ENCODE data around the gene PRRG1.
"Not testable (repeated sequence)": the region's sequence is repeated elsewhere in the genome, so short reads cannot be mapped to it uniquely, and the experiment has no call there.

PRRG1 gene

GRCh38 chrX:37378404-37378803, 29.2 kb downstream of the PRRG1 start:
- peak; percentile 4 for DNase-seq (ENCODE audit: low read depth, low spot score)

GRCh38 chrX:37378830-37379229, 29.7 kb downstream of the PRRG1 start:
- DNase-seq (ENCODE audit: low read depth, low spot score) = no peak

DNA sequence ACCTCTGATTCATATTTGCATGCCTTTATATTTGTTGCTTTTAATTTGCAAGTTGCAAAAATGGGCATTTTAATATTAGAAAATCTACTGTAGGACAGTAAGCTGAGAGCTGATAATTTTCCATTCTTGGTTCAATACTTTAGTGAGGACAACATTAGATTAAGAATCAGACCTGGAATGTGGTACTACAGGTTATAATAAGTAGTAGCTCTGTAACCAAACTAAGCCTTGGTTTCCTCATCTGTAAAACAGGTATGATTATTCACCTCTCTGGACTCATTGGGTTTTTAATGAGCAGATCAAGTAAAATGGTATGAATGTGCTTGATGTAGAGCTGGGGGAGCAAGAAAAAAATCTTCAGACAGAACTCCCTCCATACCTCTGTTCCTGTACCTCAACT, 31.1 kb downstream of the PRRG1 start:
- no peak for DNase-seq (ENCODE audit: low read depth, low spot score)

DNA sequence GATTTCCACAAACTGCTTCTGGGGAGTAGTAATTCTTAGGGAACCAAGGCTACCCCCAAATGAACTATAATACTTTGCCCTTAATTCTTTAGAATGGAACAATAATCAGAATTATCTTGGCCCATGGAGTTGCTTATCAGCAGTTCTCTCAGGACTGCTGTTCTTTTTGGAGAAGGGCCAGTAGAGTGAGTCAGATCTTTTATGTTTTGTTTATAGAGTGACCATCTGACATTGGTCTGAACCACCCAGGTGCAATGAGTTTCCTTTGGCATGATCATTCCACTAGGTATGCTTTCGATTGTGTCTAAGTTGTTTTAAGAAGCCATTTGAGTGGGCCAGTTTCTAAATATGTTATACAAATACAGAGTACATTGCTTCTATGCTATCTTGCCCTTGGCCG, 31.8 kb downstream of the PRRG1 start:
- DNase-seq (ENCODE audit: low read depth, low spot score) = peak; percentile 73

DNA sequence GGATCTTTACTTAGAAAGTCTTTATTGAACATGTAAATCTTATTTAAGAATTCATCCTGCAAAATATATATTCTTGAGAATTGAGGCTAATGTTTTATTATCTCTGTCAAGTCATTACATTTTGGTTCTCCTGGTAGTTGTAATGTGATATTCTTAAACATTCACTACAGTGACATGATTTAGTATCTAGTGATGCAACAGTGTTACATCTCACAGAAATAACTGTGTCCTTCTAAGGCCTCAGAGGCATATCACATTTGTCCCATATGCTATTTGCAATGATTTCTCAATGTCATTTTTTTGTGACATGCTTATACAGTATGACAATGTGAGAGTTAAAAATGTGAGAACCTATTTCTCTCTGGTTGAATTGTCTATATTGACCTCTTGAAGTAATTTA, 34.1 kb downstream of the PRRG1 start:
- DNase-seq (ENCODE audit: low read depth, low spot score) = no peak

DNA sequence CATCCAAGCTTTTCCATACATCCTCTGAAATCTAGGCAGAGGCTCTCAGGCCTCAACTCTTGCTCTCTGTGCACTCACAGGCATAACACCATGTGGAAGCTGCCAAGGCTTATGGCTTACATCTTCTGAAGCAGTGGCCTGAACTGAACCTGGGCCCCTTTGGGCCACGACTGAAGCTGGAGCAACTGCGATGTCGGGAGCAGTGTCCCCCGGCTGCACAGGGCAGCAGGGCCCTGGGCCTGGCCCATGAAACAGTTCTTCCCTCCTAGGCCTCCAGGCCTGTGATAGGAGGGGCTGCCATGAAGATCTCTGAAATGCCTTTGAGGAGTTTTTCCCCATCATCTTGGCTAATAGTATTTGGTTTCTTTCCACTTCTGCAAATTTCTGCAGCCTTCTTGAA, 39.2 kb downstream of the PRRG1 start:
- DNase-seq (ENCODE audit: low read depth, low spot score) = no peak

DNA sequence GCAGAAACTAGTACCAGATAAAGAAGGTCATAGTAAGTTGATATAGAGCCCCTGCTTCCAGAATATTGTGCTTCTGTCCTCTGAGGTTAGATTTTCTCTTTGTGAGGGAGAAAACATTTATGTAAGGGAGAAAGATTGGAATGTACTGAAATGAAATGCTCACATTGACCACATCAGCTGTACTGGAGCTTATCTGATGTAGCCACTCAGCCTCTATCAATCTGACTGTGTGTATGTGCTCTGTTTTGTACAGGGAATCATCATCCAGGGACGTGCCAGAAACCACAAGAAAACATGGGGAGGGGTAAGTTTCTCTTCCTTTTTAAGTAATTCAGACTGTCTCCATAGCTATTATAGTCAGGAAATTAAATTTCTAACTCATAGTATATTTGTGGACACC, 56.8 kb downstream of the PRRG1 start:
- peak; percentile 58 for DNase-seq (ENCODE audit: low read depth, low spot score)

DNA sequence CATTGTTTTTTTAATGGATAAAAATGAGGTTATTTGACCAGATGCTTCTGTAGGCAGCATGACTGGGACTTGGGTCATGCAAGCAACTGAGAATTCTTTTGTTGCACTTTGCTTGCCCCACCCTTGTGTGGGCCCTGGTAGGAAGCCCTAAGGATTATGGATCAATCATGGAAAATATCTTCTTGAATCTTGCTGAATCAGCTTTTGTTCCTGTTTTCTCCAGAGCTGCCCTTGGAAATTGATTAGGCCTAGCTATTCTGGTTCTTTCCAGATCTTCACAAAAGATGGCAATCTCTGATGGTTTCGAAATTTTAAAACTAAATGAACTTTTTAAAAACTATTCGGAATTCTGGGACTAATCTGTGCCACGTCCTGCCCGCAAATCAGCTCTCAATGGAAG, 58.6 kb downstream of the PRRG1 start:
- no peak for DNase-seq (ENCODE audit: low read depth, low spot score)

- DNase-seq (ENCODE audit: low read depth, low spot score) = no peak
Measured at GRCh38 chrX:37409278-37409677, 60.1 kb downstream of the PRRG1 start.

- no peak for DNase-seq (ENCODE audit: low read depth, low spot score)
Measured at GRCh38 chrX:37420185-37420584, 71.0 kb downstream of the PRRG1 start.

DNA sequence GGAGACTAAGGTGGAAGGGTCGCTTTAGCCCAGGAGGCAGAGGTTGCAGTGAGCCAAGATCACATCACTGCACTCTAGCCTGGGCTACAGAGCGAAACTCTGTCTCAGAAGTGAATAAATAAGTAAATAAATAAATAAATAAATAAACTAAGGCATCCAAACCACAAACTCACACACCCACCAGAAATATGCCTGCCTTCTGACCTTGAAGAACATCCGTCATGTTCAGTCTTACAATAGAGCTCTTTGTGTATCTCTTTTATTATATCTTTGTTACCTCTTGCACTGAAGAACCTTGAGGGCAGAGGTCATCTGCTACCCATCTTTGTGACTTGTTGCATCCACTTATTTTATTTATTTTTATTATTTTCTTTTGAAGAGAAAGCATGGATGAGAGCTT, 71.6 kb downstream of the PRRG1 start:
- no peak for DNase-seq (ENCODE audit: low read depth, low spot score)

GRCh38 chrX:37424000-37424429, 74.9 kb downstream of the PRRG1 start:
- DNase-seq (ENCODE audit: low read depth, low spot score) = peak; percentile 34

- peak; percentile 1 for DNase-seq (ENCODE audit: low read depth, low spot score)
Measured at GRCh38 chrX:37425370-37425769, 76.2 kb downstream of the PRRG1 start.

DNA sequence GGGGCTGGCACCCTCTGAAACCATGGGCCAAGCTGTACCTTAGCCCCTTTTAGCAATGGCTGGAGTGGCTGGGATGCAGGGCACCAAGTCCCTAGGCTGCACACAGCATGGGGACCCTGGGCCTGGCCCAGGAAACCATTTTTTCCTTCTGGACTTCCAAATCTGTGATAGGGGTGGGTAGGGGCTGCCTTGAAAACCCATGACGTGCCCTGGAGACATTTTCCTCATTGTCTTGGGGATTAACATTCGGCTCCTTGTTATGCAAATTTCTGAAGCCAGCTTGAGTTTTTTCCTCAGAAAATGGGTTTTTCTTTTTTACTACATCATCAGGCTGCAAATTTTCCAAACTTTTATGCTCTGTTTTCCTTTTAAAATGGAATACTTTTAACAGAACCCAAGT, 79.8 kb downstream of the PRRG1 start:
- DNase-seq (ENCODE audit: low read depth, low spot score) = not testable (repeated sequence)

DNA sequence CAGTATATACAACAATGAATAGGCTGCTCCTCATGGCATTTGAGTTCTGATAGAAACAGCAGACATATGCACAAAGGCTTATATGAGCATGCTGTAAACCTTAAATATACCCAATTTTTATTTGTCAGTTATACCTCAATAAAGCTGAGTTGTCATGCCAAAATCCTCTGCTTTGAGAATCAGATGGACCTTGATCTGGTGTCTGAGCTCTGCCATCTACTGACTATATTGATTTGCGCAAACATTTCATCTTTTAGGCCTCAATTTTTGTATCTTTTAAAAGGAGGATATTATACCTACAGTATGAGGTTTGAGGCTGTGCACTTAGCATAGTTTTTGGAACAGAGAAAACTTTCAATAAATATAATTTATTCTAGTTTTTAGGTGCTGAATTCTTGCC, 85.2 kb downstream of the PRRG1 start:
- DNase-seq (ENCODE audit: low read depth, low spot score) = no peak

DNA sequence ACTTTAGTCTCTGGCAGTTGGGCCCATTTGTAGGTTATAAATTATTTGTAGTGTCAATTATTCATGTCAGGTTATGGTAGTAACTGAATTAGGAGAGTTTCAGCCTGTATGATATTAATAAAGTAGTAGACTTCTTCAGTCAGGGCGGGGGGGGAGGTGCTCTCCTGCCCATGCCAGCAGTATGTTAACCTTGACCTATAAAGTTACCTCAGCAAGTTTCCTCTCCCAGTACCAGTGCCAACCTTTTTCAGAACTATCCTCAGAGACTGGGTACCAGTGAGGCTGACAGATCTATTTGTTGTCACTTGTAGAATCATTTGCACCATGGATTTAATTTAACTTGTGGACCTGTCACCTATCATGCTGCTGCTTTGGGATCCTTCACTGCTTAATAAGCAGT, 88.0 kb downstream of the PRRG1 start:
- DNase-seq (ENCODE audit: low read depth, low spot score) = no peak

DNA sequence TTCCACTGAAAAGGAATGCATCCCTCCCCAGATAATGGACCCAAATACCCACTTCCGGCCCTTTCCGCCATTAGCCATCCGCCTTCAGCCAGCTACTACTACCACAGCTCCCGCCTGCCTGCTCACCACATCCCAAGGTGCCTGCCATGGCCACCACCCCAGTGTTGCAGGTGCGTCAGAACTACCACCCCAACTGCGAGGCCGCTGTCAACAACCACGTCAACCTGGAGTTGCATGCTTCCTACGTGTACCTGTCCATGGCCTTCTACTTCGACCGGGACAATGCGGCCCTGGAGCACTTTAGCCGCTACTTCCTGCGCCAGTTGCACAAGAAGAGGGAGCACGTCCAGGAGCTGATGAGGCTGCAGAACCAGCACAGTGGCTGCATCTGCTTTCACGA, 92.2 kb downstream of the PRRG1 start:
- no peak for DNase-seq (ENCODE audit: low read depth, low spot score)

DNA sequence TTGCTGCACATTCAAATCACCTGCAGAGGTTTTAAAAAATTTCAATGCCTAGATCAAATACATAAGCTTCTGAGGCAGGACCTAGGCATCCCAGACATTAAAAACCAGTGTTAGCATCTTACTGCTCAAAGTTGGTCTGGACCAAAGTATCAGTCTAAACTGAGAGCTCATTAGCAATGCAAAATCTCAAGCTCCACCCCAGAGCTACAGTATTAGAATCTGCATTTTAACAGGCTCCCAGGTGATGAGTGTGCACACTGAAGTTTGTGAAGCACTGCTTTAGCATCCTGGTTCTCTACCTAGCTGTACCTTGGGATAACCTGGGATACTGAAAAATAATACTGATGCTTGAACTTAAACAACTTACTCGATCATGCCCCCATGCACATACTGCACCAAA, 96.0 kb downstream of the PRRG1 start:
- DNase-seq (ENCODE audit: low read depth, low spot score) = no peak

DNA sequence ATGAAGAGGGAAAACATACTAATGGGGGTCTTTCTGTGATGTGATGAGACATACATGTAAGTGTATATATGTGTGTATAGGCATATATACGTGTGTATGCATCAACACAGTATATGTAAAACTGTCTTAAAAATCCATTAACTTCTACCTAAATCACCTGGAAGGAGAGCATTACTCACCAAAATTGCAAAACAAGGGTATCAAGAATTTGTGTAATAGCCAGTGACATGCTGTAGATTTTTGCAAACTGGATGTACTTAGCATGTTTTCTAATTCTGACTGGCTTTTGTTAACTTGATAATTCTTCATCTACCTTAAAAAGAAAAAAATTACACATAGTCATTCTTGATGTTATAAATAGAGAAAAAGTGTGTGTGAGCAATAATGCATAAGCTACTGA, 104.7 kb downstream of the PRRG1 start:
- no peak for DNase-seq (ENCODE audit: low read depth, low spot score)

DNA sequence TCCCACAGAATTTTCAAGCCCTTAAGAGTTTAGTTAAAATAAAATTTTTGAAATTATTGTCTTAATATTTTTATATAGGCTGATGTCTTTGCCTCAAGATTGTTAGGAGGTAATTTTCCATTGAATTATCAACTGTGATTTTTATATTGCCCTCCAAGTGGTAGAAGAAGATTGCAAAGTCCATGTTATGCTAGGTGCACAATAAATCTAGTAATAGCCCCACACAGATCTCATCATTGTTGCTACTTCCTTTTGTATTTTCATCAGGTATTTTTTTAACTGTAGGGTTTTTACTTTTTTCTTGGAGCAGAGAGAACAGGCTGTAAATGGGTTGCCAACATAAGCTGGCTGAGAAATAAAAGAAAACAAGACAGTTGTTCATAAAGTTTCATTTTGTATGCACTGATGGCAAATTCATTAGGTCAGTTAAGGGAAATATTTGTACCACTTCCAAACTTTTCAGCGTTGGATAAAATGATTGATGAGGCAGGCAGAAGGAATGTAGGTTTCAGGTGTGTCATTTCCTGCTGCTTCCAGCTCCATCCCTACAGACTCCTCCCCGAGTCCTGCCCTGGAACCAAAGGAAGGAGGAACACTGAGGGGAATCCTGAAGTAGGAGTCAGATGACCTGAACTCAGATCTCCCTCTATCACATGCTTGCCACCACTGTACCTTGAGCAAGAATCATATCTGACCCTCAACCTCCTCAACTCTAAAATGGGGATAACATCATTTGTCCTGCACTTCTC, 105.5 kb downstream of the PRRG1 start:
- peak; percentile 53 for DNase-seq (ENCODE audit: low read depth, low spot score)

- peak; percentile 1 for DNase-seq (ENCODE audit: low read depth, low spot score)
Measured at GRCh38 chrX:37455381-37455780, 106.2 kb downstream of the PRRG1 start.

DNA sequence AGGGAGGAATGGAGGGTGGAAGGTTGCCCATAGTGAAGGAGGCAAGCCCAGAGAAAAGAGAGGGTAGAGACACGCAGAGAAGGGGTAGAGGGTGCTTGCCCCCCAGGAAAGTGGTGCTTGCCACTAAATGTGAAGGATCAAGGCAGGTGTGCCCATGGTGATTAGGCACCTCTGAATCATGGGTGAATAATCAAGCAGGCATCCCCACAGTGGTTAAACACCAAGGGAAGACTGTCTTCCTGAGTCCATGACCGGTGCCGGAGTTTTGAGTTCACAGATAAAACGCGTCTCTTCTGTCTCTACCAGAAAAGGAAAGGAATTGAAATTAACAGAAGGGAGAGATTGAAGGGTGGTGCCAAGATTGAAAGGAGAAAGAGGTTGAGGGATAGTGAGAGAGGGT, 111.1 kb downstream of the PRRG1 start:
- not testable (repeated sequence) for DNase-seq (ENCODE audit: low read depth, low spot score)

- DNase-seq (ENCODE audit: low read depth, low spot score) = no peak
Measured at GRCh38 chrX:37462346-37462745, 113.2 kb downstream of the PRRG1 start.

GRCh38 chrX:37468124-37468739, 119.1 kb downstream of the PRRG1 start:
- DNase-seq (ENCODE audit: low read depth, low spot score) = no peak

Data from astrocyte of the hippocampus (primary cell).